22Rv1 (cell line): Measurements from ENCODE around the gene LENG8.

Experiments used
- ZFX ChIP-seq: fragments of 450-650 bp; IDR thresholded peaks from 2 replicates; pipeline ENCODE4 v1.6.1; 2017; ENCODE audit warnings: antibody characterized with exemption, borderline replicate concordance
- TF ChIP-seq, protein P1 (sequence below): fragments of 450-650 bp; IDR thresholded peaks from 2 replicates; pipeline ENCODE4 v1.5.1; 2017; ENCODE audit warnings: mild to moderate bottlenecking

DNA sequence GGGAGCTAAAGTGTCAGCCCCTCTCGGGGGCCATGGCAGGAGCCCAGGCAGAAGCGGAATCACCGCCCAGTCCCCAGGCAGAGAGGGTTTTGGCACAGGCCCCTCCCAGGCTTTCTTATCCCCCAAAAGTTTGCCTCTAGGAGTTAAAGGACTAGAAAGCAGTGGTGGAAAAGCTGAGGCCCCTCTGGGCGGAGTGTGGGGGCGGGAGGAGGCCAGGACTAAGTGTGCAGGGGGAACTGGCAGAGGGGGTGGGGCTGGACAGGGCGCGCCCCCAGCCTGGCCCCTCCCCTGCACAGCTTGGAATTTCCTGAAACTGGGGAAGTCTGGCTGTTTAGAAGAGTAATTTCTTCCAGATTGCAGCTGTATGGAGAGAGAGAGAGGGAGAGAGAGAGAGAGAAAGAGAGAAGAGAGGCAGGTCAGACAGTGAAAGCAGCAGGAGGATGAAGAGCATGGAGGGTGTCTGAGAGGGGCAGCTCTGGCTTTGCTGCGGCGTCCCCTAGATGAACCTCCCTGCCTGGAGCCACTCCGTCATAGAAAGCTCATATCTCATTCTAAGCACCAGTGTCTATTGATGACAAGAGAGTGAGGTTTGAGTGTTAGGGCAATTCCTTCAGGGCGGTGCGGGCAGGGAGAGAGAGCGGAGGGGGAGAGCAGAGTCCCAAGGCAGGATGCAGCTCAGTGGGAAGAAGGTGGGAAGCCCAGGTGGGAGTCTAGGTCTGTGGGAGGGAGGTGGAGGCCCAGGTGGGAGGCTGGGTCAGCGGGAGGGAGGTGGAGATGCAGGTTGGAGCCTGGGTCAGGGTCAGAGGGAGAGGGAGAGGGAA lies 24.3 kb downstream of the LENG8 start, which contains the start of gene CDC42EP5:
- TF ChIP-seq, protein P1, sequence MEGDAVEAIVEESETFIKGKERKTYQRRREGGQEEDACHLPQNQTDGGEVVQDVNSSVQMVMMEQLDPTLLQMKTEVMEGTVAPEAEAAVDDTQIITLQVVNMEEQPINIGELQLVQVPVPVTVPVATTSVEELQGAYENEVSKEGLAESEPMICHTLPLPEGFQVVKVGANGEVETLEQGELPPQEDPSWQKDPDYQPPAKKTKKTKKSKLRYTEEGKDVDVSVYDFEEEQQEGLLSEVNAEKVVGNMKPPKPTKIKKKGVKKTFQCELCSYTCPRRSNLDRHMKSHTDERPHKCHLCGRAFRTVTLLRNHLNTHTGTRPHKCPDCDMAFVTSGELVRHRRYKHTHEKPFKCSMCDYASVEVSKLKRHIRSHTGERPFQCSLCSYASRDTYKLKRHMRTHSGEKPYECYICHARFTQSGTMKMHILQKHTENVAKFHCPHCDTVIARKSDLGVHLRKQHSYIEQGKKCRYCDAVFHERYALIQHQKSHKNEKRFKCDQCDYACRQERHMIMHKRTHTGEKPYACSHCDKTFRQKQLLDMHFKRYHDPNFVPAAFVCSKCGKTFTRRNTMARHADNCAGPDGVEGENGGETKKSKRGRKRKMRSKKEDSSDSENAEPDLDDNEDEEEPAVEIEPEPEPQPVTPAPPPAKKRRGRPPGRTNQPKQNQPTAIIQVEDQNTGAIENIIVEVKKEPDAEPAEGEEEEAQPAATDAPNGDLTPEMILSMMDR = no peak
- no peak for TF ChIP-seq ZFX
